Retina (tissue), 1 donor: Measurements from ENCODE around the gene RNF113B.

Source experiments
- DNase-seq: peaks from one replicate; pipeline ENCODE4 v3.0.0-alpha.2; 2016

RNF113B gene

GRCh38 chr13:98203646-98204326, 26.7 kb upstream of the RNF113B start:
- DNase-seq: no peak

- no peak for DNase-seq
Measured at GRCh38 chr13:98201984-98202383, 24.9 kb upstream of the RNF113B start.

GRCh38 chr13:98201189-98201588, 24.1 kb upstream of the RNF113B start:
- no peak for DNase-seq

GRCh38 chr13:98200211-98200878, 23.3 kb upstream of the RNF113B start:
- no peak for DNase-seq

GRCh38 chr13:98199480-98199879, 22.4 kb upstream of the RNF113B start:
- no peak for DNase-seq

GRCh38 chr13:98198683-98199082, 21.6 kb upstream of the RNF113B start:
- DNase-seq: no peak

GRCh38 chr13:98195054-98195791, 18.2 kb upstream of the RNF113B start:
- no peak for DNase-seq

GRCh38 chr13:98192008-98192407, 14.9 kb upstream of the RNF113B start:
- DNase-seq: no peak

- no peak for DNase-seq
Measured at GRCh38 chr13:98190889-98191444, 13.9 kb upstream of the RNF113B start.

GRCh38 chr13:98189841-98190505, 12.9 kb upstream of the RNF113B start:
- DNase-seq: no peak

- no peak for DNase-seq
Measured at GRCh38 chr13:98188544-98189166, 11.6 kb upstream of the RNF113B start.

- no peak for DNase-seq
Measured at GRCh38 chr13:98187965-98188261, 10.8 kb upstream of the RNF113B start.

GRCh38 chr13:98187155-98187964, 10.3 kb upstream of the RNF113B start:
- DNase-seq: no peak

- no peak for DNase-seq
Measured at GRCh38 chr13:98184792-98185191, 7.7 kb upstream of the RNF113B start.

- no peak for DNase-seq
Measured at GRCh38 chr13:98182589-98182988, 5.5 kb upstream of the RNF113B start.

- no peak for DNase-seq
Measured at GRCh38 chr13:98182153-98182552, 5.1 kb upstream of the RNF113B start.

- DNase-seq: no peak
Measured at GRCh38 chr13:98181111-98181815, 4.2 kb upstream of the RNF113B start.

- no peak for DNase-seq
Measured at GRCh38 chr13:98180092-98180491, 3.0 kb upstream of the RNF113B start.

GRCh38 chr13:98175823-98176222, 1.2 kb downstream of the RNF113B start:
- DNase-seq: no peak

- no peak for DNase-seq
Measured at GRCh38 chr13:98175043-98175442, 2.0 kb downstream of the RNF113B start.

- no peak for DNase-seq
Measured at GRCh38 chr13:98174307-98174706, 2.8 kb downstream of the RNF113B start.
